Measurements from ENCODE around the gene CFAP61.
"Not testable (repeated sequence)": the region's sequence is repeated elsewhere in the genome, so short reads cannot be mapped to it uniquely, and the experiment has no call there.

CFAP61 gene

DNA sequence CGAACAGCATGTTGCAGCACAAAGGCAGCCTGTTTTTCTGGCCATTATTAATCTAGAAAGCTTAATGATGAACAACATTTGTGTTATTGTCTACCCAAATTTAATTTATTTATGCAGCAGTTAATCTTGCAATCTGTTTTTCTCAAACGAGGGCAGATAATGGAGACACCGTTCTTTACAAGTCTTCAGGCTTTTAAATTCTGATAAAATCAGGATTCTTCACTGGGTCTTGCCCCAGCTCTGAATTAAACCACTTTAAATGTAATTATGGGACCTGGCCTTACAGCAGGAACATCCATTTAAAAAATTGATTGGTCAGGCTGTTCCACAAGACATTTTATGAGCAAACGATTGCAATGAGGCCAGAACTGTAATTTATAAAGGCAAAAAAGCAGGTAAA, 289.0 kb downstream of the CFAP61 start:
- DNase-seq, result no peak

GRCh38 chr20:20342066-20342465, 289.7 kb downstream of the CFAP61 start:
- no peak for DNase-seq

- no peak for DNase-seq
Observed at GRCh38 chr20:20343932-20344331, 291.6 kb downstream of the CFAP61 start.

DNA sequence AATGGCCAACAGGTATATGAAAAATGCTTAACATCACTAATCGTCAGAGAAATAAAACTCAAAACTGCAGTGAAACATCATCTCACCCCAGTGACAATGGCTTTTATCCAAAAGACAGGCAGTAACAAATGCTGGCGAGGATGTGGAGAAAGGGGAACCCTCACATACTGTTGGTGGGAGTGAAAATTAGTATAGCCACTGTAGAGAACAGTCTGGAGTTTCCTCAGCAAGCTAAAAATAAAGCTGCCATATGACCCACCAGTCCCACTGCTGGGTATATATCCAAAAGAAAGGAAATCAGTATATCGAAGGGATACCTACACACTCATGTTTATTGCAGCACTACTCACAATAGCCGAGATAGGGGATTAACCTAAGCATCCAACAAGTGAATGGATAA, 292.1 kb downstream of the CFAP61 start:
- no peak for DNase-seq

DNA sequence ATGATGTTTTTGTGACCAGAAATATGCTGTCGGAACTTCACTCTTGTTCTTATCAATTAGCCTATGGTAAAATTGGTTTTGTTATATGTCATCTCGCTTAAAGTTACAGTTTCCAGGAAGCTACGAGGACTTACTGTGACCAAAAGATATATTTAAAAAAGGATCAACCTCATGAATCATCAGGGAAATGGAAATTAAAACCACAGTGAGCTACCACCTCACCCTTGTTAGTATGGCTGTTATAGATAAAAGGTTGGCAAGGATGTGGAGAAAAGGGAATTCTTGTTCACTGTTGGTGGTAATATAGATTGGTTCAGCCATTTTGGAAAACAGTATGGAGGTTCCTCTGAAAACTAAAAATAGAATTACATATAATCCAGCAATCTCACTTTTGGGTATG, 301.2 kb downstream of the CFAP61 start:
- no peak for DNase-seq

DNA sequence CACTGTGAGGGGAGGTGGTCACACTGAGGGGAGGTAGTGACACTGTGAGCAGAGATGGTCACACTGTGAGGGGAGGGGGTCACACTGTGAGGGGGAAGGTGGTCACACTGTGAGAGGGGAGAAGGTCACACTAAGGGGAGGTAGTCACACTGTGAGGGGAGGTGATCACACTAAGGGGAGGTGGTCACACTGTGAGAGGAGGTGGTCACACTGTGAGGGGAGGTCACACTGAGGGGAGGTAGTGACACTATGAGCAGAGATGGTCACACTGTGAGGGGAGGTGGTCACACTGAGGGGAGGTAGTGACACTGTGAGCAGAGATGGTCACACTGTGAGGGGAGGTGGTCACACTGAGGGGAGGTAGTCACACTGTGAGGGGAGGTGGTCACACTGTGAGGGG, 303.2 kb downstream of the CFAP61 start:
- DNase-seq, result not testable (repeated sequence)

- no peak for DNase-seq
Observed at GRCh38 chr20:20358801-20359200, 306.5 kb downstream of the CFAP61 start.

GRCh38 chr20:20359628-20360027, 307.3 kb downstream of the CFAP61 start:
- no peak for DNase-seq

GRCh38 chr20:20360464-20360863, 308.1 kb downstream of the CFAP61 start:
- DNase-seq, result no peak

DNA sequence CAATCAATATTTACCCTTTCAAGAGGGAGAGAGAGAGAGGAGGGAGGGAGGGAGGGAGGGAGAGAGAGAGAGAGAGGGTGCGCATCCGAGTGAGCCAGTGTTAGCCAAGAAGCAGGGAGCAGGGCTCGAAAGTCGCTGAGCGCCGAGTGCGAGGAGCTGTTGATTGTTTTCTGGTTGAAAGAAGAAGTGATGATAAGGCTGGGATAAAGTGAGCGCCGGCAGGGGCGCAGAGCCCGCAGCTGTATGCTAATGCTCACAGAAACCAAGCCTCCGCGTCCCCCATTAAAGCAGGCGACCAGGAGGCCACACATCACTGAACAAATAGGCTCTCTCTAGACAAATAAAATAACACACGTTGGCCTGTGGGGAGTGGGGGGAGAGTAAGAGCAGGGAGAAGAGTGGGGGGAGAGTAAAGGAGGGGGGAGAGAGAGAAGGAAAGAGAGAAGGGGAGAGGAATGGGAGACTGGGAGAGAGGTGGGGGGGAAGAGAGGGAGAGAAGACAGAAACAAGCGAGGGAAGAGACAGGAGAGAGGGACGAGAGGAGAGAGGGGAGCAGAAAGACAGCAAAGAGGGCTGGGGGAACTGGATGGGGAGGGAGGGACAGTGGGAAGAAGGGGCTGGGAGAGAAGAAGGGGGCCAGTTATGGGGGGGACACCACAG, 310.6 kb downstream of the CFAP61 start:
- DNase-seq, result no peak

- DNase-seq, result no peak
Observed at GRCh38 chr20:20363434-20363798, 311.1 kb downstream of the CFAP61 start.

DNA sequence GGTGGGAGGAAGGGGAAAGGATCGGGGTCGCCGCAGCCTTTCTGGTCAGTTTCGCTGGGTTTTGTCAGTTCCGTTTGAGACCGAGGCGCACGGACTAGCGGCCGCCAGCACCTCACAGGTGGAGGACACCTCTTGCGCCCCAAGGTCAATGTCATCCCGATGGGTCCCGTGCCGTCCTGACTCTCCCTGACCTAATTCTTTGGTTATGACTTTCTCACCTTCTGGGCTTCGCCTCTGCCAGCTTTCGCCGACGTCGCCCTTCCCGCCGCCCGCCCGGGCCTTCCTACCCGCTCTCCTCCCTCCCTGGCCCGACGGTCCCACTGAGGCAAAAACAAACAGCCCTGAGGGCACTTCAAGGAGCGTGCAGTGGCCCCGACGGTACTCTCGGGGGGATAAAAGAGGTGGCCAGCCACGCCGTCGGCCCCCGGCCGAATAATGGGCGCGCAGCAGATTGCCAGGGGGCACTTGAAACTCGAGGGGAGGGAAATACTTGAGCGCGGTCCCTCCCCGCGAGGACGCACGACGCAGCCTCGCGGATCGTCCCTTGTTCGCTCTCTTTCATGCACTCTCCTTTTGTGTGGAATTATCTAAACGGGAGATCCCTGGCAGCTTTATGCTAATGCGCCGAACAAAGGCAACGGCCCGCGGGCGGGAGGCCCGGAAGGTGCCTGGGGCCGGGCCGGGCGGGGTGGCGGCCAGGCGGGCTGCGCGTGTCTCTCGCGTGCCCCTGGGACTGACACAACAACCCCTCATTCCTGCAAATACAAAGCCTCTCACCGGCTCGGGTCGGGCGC, 311.7 kb downstream of the CFAP61 start:
- no peak for DNase-seq

GRCh38 chr20:20364593-20365479, 312.5 kb downstream of the CFAP61 start:
- DNase-seq, result no peak

- no peak for DNase-seq
Observed at GRCh38 chr20:20365480-20366161, 313.3 kb downstream of the CFAP61 start.

- DNase-seq, result no peak
Observed at GRCh38 chr20:20366551-20366875, 314.2 kb downstream of the CFAP61 start.

- no peak for DNase-seq
Observed at GRCh38 chr20:20366876-20367574, 314.7 kb downstream of the CFAP61 start.

DNA sequence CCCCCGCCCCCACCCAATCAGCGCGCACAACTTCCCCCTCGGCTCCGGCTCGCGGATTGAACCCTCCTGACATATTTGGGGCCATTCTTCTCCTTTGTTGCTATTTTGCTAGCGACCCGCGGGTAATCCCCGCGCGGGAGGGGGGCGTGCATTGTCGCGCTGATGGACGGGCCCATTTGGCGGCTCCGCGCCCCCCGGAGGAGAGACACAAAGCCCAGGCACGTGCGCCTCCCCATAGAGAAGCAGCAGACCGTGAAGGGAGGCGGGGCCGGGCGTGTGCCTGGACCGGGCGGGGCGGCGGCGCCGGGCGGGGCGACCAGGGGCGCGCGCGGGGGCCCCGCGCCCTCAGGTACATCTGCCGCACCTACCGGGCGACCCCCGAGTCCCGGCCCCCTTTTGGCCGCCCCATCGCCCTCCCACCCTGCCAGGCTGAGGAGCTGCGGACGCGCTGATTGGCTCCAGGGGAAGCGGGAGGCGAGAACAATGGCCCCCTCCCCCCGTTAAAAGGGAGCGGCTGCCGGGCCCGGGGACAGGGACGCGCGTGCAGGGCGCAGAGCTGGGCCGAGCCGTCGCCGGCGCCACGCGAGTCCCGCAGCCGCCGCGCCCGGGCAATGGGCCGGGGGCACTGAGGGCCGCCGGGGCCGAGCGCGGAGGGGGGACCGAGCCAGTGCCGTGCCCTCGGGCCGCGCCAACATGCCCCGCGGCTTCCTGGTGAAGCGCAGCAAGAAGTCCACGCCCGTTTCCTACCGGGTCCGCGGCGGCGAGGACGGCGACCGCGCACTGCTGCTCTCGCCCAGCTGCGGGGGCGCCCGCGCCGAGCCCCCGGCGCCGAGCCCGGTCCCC, 315.5 kb downstream of the CFAP61 start, which contains the start of gene INSM1:
Gene INSM1 (plus strand): TSS at position 530 of the 843 bp plus-strand sequence. CDS start 164 bp downstream, at position 694.
- DNase-seq, result no peak

GRCh38 chr20:20368418-20369249, 316.3 kb downstream of the CFAP61 start:
- no peak for DNase-seq

- no peak for DNase-seq
Observed at GRCh38 chr20:20369250-20370093, 317.1 kb downstream of the CFAP61 start.

Measured in stimulated activated naive CD4-positive, alpha-beta T cell treated with Interleukin-2 at 50 U/mL for 16 hours (primary cell).